DMS 273 (cell line): ENCODE measurements around the gene PKP3.
"Not testable (repeated sequence)": the region's sequence is repeated elsewhere in the genome, so short reads cannot be mapped to it uniquely, and the experiment has no call there.

Experiments used
- DNase-seq: peaks from one replicate; lab custom pipeline; 2025; ENCODE audit not compliant: unreplicated experiment; lab: John Stamatoyannopoulos, UW

PKP3 gene

DNA sequence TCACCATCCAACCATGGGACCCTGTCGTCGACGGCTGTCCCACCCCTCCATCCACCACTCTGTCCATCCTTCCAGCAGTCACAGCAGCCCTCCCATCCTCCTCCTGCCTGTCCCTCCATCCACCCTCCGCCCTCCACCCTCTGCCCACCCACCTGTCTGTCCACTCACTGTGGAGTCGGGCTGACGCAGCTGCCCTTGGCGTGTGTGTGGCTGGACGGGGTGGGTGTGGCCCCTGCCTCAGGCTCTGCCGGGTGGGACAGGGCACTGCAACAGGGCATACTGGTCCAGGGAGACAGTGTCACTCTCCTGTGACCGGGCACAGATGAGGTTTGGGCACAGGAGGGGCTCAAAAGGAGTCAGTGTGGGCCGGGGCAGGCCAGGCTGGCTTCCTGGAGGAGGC, 1.9 kb downstream of the PKP3 start:
- no peak for DNase-seq

DNA sequence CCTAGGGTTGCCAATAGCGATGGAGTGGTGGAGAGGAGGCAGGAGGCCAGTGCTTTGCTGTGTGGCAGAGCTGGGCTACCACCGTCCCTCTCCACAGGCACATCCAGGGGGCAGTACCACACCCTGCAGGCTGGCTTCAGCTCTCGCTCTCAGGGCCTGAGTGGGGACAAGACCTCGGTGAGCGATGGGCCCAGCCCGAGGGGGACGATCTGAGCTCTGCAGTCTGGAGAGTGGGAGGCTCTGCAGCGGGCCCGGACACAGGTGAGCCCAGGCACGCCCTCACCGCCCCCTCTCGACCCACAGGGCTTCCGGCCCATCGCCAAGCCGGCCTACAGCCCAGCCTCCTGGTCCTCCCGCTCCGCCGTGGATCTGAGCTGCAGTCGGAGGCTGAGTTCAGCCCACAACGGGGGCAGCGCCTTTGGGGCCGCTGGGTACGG, 2.5 kb downstream of the PKP3 start:
- DNase-seq, result peak; percentile 62

GRCh38 chr11:396948-397548, 3.0 kb downstream of the PKP3 start:
- DNase-seq, result peak; percentile 78

GRCh38 chr11:398826-399225, 4.8 kb downstream of the PKP3 start:
- peak; percentile 49 for DNase-seq

DNA sequence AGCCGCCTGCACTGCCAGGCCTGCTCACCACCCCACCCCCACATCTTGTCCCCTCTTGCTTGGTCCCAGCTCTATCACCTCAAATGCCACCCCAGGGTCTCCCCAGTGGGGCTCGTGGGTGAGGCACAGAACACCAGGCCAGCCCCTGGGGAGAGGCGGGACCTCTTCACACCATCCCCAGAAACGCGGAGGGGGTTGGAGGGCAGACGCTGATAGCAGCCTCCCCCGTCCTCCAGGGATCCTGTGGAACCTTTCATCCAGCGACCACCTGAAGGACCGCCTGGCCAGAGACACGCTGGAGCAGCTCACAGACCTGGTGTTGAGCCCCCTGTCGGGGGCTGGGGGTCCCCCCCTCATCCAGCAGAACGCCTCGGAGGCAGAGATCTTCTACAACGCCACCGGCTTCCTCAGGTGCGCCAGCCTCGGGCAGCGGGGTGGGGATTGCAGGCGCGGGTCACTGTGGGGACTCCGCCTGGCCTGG, 5.8 kb downstream of the PKP3 start:
- no peak for DNase-seq

GRCh38 chr11:400241-400689, 6.3 kb downstream of the PKP3 start:
- no peak for DNase-seq

- not testable (repeated sequence) for DNase-seq
Measured at GRCh38 chr11:401196-401595, 7.2 kb downstream of the PKP3 start.

- no peak for DNase-seq
Measured at GRCh38 chr11:403021-403760, 9.2 kb downstream of the PKP3 start.

- no peak for DNase-seq
Measured at GRCh38 chr11:403761-404431, 9.9 kb downstream of the PKP3 start.

- no peak for DNase-seq
Measured at GRCh38 chr11:404551-405264, 10.7 kb downstream of the PKP3 start.

DNA sequence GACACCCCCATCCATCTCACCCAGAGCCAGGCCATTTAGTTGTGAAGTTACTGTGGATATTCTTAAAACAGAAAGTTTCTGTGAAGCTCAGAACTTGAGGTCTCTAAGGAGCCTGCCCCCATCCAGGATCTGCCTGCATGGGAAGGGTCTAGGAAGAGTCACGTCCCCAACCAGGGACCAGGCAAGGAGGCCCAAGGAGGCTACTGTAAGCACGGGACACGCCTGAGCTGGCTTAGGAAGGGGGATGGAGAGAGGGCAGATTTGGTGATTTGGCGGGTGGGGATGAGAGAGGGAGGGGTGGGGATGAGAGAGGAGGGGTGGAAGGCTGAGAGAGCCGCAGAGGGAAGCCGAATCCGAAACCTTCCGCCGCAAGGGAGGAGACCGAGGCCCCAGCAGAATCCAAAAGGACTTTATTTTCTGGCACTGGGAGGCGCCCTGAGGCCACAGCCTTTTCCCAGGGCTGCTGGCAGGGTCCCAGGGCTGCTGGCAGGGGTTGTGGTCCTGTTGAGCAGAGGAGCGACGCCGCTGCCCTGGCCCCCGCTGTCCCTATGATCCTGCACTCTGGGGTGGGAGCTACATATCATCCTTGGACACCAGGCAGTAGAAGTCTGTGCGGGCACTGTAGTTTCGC, 11.4 kb downstream of the PKP3 start:
- DNase-seq, result peak; percentile 74

GRCh38 chr11:405954-406795, 12.2 kb downstream of the PKP3 start:
- no peak for DNase-seq

DNA sequence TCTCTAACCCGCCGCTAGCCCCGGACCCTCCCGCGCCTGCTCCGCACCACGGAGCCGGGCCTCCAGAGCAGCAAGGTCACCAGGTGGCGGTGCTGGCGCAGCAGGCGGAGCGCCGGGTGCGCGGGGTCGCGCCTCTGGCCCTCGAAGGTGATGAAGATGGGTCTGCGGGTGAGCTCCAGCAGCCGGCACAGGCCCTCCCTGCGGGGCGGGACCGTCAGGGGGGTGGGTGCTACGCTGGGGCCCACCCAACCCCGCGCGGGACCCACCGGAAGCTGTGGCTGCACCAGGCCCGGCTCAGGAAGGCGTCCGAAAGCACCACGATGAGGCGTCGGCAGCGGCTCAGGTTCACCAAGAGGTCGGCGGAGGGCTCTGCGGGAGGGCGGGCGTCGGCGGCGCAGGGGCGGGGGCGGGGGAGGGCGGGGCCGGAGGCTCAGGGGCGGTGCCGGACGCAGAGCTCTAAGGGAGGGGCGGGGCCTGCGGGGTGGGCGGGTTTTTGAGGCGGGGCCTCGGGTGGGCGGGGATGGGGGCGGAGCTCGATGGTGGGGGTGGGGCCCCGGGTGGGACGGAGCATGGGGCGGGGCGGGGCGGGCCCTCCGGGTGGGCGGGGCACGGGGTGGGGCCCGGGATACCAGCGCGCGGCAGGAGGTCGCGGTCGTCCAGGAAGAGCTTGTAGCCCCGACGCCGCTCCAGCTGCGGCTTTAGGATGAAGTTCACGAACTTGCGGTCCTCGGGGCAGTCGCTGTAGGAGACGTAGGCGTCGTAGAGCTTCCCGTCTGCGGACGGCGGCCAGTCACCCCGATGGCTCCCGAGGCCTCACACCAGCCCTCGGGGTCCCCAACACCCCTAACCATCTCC, 13.0 kb downstream of the PKP3 start:
- no peak for DNase-seq

DNA sequence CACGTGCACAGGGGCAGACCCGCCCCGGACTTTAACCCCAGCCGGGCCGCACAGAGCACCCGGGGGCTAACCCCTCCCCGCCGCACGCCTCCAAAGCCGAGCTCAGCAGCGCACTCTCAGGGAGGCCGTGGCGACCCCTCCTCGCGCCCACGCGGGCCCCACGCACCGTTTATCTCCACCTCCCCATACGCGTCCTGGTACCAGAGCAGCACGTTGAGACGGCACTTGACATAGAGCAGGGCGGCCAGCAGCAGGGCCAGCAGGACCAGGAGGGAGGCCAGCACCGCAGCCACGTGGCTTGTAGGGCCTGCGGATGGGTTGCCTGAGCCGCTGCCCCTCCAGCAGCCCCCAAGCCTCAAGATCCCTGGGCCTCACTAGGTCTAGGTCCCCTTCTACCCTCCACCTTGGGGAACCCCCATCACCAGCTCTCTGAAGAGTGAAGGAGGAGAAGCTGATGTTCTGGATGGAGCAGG, 13.7 kb downstream of the PKP3 start:
- no peak for DNase-seq

DNA sequence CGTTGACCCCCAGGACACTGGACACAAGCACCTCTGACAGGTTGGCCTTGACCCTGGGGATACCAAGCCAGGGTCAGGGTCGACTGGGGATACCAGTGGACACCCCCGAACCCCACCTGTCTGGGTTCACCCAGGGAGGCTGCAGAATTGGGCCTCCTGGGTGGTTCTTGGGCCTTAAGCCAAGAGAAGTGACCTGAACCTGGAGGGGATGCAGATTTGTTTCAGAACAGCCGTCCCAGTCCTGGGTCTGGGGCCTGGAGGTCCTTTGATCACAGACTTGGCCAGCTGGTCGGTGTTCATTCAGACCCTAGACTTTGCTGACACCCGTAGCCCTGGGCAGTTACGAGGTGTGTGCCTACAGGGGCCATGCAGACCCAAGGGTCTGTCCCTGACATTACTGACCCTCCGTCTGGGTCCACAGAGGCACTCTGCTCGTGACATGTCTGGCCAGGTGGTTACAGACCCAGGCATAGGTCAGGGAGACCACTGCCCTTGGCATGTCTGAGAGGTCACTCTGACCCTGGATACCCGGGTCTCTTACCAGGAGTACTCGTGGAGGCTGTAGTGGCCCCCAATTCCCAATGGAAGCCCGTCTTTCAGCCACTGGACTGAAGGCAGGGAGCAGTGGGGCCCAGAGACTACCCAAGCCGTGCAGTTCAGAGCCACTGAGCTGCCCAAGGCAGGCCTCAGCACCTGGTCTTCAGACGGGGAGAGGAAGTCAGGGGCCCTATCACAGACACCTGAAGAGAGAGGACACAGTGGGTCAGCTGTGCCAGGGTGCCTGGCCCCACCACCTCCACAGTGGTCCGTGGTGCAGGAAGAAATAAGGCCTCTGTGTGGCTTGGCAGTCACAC, 14.4 kb downstream of the PKP3 start:
- DNase-seq, result no peak

DNA sequence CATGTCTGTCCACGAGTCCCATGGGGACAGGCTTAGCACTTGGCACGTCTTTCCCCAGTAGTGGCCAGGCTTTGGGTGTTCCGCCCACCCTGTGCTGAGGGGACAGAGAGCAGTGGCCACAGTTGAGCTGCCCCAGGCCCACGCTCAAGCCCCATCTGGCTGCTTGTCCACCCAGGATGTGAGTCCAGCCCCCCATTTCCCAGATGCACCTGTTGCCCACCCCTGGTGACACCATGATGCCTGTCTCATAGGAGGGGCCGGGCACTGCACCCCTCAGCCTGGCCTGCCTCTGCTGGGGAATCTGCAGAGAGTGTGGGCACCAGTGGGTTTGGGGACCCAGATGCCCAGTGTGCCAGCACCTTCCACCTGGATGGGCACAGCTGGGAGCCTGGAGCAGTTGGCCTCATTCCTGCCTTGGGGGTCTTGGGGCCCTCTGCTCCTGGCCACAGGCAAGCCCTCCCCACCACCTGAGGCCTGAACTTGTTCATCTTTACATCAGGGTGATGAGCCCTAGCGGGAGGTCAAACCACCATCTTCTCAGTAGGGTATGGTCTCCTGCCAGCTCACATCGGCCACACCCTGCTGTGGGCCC, 15.1 kb downstream of the PKP3 start:
- DNase-seq, result no peak

DNA sequence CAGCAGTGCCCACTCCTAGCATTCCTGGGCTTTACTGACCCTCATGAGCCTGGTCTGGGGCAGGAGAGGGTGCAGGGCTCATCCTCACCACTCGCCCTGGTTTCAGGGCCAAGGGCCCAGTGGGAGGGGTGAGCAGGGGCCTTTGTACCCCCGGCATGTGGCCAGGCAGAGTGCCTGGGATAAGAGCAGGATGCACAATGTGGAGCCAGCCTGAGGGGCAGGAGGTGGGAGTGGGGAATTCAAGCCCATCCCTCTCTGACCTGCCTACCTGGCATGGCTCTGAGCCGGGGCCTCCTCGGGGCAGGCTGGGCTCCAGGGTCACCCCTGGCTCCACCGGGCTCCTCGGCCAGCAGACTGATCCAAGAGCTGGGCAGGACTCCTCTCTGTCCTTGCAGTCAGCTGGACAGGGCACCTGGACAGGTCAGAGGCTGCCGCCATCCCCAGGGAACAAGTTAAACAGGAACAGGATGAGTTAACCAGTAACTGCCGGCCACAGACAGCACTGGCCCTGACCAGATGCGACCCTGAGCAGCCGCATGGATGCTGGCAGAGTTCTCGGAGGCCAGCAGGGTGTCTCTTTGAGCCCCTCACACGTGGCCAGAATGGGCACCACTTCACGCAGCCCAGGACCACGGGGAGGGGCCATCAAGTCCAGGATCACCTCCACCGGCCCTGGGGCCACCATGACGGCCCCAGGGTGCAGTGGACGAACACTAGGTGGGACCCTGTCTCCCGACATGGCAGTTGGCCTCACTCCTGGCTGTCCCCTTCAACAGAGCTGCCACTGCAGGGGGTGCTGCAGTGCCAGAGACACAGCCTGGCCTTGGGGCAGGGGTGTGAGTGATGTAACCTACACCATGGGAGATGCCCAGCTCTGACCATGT, 15.8 kb downstream of the PKP3 start:
- DNase-seq, result no peak
